GM12892 (cell line): ENCODE measurements around the gene KIAA1549.

Source experiments
- POLR2A ChIP-seq: IDR thresholded peaks from 2 replicates; pipeline ENCODE4 v1.6.1; 2011; ENCODE audit warnings: low read depth, low read length, control low read depth
- POLR2AphosphoS5 ChIP-seq: IDR thresholded peaks from 2 replicates; pipeline ENCODE4 v1.6.1; 2011; ENCODE audit warnings: low read depth, low read length, control low read depth
- TAF1 ChIP-seq: IDR thresholded peaks from 2 replicates; pipeline ENCODE4 v1.6.1; 2011; ENCODE audit warnings: low read depth, mild to moderate bottlenecking, control low read depth, low read length, borderline replicate concordance

DNA sequence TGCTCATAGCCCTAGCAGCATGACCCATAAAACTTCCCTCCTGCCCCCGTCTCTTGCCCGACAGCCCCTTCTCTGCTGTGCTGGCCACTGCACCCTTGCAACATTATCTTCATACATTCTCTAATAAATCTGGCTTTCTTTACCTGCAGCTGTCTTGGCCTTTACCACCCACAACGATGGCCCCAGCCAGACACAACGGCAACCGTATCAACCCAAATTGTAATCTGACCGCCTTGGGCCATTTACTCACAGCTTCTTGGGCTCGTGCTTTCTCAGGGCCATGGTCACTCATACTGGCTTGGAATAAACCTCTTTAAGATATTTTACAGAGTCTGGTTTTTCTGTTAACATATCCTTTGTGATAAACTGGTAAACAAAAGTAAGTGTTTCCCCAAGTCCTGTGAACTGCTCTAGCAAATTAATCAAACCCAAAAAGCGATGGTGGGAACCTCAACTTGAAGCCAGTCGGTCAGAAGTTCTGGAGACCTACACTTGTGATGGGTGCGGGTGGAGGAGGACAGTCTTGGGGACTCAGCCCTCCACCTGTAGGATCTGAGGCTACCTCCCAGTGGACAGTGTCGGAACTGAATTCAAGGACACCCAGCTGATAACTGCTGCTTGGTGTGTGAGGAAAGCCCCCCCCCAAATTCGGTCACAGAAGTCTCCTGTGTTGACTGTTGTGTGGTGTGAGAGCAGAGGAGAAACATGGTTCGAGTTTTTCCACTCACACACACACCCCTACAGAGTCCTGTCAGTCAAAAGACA lies 95.6 kb downstream of the KIAA1549 start:
- TF ChIP-seq TAF1 (no peak), POLR2A (no peak), POLR2AphosphoS5 (no peak)
